Activated CD4-positive, CD25-positive, alpha-beta regulatory T cell treated with anti-CD3 and anti-CD28 coated beads, Interleukin-2, amount 50 U/mL, for 24 hours (primary cell): Measurements from ENCODE around the gene MALSU1.

Experiments
- ATAC-seq, 2 donors: fragments of 150-1000 bp; cut with Tn5 transposase; one replicate each; pipeline ENCODE4 v1.10.0; 2021; ENCODE audit warnings: mild to moderate bottlenecking in 1 of 2, moderate library complexity in 1 of 2

The MALSU1 gene

GRCh38 chr7:23336799-23337283, 37.7 kb downstream of the MALSU1 start:
- ATAC-seq = no peak

- no peak for ATAC-seq
These were observed 38.2 kb downstream of the MALSU1 start for GRCh38 chr7:23337374-23337773.

DNA sequence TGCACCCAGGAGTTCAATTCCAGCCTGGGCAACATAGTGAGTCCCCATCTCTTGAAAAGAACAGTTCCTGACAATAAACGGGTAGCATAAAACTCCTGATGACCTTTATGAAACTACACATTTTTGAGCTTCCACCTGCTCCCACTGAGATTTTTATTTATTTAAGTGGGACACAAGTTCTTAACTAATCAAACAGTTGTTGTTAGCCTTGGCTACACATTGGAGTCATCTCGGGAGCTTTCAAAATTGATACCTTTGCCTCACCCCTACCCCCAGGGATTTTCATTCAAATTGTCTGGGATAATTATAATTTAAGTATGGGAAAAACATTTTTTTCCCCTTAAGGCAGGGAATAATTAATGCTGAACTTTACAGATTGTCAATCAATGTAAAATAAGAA, 39.3 kb downstream of the MALSU1 start:
- no peak for ATAC-seq

DNA sequence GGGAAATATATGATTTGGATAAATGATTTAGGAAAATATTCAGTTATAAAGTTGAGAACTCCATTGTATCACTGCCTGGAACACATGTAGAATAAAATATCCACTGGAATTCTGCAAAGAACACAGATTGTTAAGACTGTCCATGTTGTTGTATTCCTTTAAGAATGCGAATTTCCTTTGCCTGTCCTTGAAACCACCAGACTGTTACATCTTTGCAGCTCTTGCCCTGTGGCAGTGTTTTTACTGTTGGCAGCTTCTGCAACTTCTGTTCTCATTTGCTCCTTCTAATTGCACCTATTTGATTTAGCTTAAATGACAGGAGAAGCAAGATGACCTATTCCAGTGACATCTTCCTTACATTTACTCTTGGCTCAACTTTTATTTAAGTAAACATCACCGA, 39.7 kb downstream of the MALSU1 start:
- no peak for ATAC-seq

GRCh38 chr7:23341846-23342598, 42.9 kb downstream of the MALSU1 start:
- ATAC-seq = no peak

- no peak for ATAC-seq
These were observed 44.0 kb downstream of the MALSU1 start for GRCh38 chr7:23343102-23343501.

DNA sequence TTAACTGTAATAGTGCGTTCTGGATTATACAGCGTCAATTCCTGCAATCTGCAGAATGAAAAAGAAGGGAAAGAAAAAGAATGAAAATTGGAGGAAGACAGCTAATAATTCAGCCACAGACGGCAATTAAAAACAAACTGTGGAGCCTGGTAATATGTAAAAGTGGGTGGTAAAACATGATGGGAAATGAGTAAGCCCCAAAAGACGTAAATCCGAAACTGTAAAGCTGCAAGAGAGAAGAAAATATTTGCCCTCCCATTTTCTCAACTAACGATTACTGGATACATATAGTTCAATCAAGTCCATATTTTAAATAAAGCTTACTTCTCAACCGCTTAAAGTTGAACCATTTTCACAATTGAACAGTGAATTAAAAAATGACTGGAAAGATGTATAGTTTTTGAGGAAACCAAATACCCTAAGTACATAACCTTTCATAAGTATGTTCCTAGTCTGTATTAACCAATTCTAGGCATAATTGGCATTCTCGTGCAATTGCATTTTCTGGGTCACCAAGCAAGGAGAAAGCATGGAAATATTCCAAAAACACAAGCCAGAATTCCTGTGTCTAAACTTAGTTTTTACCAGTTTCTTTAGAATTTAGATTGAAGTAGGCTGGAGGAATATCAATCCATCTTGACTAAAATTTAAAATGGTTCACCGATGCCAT, 44.8 kb downstream of the MALSU1 start:
- no peak for ATAC-seq

GRCh38 chr7:23345601-23346000, 46.5 kb downstream of the MALSU1 start:
- ATAC-seq = no peak

DNA sequence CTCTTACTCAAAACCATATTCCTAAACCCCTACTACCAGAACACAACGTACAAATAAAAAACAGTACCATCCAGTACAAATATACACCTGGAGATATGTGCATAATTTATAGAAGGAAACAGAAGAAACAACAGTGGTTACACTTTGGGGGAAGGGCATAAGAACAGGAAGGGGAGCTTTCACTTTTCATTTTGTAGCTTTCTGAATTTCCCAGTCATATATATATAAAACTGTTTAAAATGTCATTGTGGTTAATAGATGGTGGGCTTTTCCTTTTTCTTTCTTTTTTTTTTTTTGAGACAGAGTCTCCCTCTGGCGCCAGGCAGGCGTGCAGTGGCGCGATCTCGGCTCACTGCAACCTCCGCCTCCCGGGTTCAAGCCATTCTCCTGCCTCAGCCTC, 47.2 kb downstream of the MALSU1 start:
- ATAC-seq = peak; percentile 61 to 75

DNA sequence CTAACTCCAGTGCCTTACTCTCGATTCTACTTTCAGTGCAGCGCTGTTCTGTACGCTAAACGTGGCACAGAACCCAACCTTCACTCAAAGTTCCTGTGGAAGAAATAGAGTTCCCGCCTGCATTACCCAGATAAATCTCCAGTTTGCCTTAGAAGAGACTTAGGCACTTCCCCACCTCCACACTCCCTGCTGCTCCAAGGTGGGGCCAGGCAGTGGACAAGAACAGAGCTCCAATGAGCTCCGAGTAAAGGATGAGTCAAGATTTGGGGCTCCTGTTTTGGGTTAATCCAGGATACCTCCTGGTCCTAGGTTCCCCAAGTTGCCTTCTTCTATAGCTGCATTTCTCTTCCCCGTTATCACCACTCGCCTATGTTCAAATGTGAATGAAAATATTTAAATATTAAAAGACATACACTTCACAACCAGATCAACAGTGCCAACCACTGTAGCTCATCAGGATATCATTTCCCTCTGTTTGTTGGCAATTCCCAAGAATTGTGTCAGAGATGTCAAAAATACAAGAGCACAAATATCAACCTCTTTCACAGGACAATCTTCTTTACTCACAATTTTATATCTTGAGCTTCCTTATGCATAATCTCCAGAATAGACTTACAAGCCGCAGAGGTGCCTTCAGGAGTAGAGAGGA, 48.0 kb downstream of the MALSU1 start:
- ATAC-seq = no peak

GRCh38 chr7:23347682-23348180, 48.6 kb downstream of the MALSU1 start:
- ATAC-seq = peak; percentile 67 to 75

DNA sequence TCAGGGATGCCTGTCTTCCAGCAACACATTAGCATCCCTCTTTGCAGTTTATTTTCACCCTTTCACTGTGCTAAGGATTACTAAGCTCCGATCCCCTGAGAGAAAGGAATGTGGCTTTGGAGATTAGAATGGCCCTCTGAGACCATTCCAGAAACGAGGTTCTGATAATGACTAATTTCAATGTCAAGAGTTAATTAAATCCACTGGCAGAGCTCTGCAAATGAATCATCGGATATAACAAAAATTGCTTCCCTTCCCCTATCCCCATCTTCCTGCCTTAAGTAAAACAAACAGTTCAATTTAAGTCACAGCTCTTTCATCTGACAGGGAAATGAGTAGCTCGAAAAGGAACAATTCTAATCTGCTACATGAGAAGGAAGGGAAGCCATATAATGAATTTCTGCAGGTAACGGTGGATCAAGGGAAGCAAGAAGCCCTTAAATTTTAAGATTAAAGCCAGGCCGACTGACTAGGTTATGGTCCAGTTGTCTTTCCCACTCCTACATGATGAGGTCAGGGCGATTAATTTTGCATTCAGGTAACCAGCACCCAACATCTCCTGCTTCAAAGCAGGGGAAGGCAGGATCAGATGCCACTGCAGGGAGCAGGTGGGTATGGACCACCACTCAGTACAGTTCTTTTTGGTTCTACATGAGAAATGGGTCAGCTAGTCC, 50.5 kb downstream of the MALSU1 start:
- no peak for ATAC-seq

- ATAC-seq = no peak
These were observed 51.3 kb downstream of the MALSU1 start for GRCh38 chr7:23350466-23350865.

GRCh38 chr7:23353172-23353571, 54.0 kb downstream of the MALSU1 start:
- no peak for ATAC-seq

GRCh38 chr7:23356168-23356567, 57.0 kb downstream of the MALSU1 start:
- no peak for ATAC-seq

GRCh38 chr7:23356726-23357125, 57.6 kb downstream of the MALSU1 start:
- peak; percentile 49 to 58 for ATAC-seq

DNA sequence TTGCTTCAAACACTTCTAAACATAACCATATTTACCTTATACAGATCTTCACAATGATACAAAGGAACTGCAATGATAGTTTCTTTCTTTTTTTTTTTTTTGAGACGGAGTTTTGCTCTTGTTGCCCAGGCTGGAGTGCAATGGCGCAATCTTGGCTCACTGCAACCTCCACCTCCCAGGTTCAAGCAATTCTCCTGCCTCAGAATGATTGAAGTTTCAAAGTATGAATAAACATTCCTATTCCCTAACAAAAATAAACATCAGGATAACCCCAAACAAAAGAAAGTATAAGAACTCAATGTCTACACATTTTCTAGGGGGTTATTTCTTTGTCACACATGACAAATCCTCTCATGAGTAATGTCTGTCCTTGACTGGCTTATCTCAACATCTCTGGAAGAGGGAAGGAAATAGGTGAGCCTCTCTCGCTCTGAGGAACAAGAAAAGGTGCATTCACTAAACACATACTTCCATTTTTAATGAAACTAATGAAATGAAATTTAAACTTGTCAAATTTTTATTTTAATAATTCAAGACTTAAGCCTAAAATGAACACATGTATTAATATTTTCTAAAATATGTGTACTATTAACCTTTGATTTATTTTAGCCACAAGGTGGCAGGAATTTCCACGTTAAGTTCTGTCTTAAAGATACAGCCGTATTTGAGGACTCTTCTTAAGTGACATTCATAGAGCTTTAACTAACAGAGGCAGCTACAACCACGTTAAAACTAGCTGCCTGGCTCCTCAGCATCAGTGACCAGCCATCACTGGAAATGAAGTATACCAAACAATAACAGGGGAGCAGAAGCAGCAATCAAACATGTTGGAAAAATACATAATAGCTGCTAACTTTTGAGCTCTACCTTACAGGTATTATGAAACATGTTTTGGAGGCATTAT, 58.3 kb downstream of the MALSU1 start:
- ATAC-seq = peak; percentile 53 to 61

GRCh38 chr7:23358152-23358674, 59.1 kb downstream of the MALSU1 start:
- ATAC-seq = no peak
